Hindlimb muscle (tissue), 1 donor: ENCODE measurements around the gene NOC2L. TPM values are rescaled to one million over a fixed set of nuclear protein-coding genes. Genes with fewer than 3 reads are reported as not detected.
A peak's percentile ranks its signal among the peaks of the same experiment; 100 is the strongest.

Experiments
- DNase-seq: peaks from one replicate; pipeline ENCODE4 v3.0.0-alpha.2; 2013
- polyA plus RNA-seq: library from polyadenylated mRNA; unstranded; fragments of 120-200 nt; gene quantifications from one replicate; pipeline ENCODE4 v1.2.1, GENCODE V29; 2013; ENCODE audit not compliant: insufficient read length

NOC2L gene
- polyA plus RNA-seq, 1 donor = 48.2 TPM

GRCh38 chr1:941015-941587 lies 18.0 kb downstream of the NOC2L start:
- DNase-seq = no peak

DNA sequence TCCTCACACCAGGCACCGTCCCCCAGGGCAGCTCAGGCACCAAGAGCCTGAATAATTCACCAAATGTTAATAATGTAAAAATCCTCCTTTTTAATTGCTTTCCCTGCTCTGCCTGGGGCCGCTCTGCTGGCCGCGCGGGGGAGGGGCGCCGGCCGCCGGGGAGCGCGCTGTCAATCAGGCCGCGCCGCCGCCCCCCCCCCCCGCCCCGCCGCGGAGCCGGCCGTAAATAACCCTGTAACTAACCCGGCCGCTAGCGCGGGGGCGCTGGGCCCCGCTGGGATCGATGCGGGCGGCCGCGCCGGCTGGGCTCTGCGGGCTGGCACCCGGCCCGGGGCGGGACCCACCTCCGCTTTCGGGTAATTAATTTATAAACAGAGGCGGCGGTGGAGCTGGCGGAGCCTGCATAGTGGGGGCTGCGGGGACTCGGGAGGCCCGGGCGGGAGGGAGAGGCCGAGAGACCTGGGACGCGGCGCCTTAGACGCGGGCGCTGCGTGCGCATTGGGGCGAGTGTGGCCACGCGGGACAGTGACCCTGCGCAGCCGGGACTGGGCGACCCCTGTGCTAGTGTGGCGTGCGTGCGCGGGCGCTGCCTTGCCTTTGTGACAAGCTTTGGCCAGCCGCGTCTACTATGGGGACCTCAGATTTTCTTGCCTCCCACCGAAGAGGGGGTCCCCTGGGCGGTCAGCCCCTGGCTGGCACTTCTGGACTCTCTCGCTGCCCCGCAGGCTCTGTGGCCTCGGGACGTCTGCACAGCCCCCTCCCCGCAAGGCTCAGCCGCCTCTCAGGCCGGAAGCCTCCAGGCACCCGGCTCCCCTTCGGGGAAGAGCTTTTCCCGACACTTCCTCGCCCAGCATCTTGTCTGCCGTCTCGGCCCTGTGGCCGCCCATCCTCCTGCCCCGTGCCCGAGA lies 18.7 kb downstream of the NOC2L start:
- peak; percentile 69 for DNase-seq

- no peak for DNase-seq
Observed at GRCh38 chr1:939511-940106, 19.4 kb downstream of the NOC2L start.

GRCh38 chr1:938711-939489 lies 20.2 kb downstream of the NOC2L start:
- DNase-seq = no peak

DNA sequence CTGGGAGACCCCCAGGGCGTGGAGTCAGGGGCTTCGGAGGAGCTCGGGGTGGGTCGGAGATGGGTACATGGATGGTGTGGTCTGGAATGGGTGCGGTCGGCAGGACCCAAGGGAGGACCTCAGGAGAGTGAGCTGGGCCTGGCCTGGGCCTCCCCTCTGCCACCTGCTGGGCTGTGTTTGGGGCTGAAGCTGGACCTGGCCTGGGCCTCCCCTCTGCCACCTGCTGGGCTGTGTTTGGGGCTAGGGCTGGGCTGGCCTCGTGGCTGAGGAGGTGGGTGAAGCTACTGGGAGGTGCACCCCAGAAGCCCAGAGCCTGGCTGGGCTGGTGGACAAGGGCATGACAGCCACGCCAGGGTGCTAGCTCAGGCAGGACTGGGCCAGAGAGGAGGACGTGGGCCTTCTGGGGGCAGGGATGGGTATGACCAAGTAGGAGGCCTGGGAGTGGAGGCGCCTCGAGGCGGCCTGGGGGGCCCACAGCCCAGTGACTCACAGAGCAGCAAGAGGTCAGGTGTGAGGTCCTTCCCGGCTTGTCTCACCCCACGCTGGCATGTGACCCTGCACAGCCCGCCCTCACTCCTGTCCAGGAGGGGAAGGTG lies 20.9 kb downstream of the NOC2L start:
- DNase-seq = no peak

DNA sequence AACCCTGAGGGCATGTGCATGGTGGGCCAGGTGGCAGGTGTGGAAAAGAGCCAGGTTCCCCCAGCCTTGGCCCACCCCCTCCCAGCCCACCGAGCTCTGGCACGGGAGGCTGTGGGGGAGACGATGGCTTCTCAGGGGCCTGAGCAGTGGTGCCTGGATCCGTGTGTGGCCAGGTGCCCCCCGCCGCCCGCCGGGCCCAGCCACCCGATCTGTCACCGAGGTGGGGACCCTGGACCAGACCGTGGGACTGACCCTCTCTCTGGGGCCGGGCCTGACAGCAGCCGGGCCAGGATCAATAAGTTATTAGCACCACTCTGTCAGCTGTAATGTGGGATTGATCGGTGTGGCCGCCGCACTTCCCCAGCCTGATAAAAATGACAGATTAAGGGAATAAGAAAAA lies 21.5 kb downstream of the NOC2L start:
- no peak for DNase-seq

DNA sequence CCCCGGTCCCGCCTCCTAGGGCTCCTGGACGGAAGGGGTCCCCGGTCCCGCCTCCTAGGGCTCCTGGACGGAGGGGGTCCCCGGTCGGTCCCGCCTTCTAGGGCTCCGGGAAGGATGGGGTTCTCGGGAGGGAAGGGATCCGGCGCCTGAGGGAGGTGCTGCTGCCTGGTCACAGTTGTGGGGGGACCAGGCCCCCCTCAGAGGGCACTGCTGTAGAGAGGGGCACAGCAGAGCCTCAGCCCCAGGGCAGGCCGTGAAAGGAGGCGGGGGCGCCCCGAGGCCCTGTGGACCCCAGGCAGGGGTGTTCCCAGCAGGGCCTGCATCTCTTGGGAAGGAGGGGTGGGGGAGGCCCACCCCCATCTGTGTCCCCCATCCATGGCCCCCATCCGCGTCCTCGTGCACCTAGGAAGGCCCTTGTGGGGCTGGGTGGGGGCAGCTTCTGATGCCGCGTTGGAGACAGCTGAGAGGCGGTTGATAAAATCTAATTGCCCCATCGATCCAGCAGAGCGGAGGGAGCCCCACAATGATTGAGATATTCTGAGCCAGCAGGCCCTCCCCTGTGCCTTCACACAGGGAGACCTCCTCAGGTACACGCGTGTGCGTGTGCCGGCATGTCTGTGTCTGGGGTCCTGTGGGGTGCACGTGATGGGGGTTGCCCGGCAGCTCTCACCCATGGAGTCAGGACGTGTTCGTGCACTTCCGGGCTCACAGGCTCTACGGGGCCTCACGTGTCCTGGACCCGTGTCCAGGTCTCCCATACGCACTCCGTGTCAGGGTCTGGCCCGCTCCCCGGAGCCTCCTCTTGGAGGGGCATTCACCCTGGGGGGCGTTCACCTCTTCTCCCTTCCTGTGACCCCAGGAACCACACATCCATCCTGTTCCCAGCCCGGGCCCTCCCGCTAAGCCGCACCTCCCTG lies 22.4 kb downstream of the NOC2L start:
- no peak for DNase-seq

DNA sequence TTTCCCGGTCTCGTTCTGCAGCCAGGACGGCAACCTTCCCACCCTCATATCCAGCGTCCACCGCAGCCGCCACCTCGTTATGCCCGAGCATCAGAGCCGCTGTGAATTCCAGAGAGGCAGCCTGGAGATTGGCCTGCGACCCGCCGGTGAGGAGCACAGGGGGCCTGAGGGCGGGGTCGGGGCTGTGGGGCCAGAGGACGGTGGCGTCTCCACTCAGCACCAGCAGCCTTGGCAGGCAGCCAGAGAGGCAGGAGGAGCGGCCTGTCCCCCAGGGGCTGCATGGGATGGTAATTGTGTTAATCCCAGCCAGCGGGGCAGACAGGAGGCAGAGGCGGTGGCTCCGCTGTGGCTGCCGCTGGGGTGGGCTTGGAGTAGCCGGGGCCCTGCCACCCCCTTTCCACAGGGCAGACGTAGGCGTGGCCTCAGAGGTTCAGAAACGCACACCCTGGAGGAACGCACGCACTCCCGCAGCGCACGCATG lies 23.3 kb downstream of the NOC2L start:
- no peak for DNase-seq

DNA sequence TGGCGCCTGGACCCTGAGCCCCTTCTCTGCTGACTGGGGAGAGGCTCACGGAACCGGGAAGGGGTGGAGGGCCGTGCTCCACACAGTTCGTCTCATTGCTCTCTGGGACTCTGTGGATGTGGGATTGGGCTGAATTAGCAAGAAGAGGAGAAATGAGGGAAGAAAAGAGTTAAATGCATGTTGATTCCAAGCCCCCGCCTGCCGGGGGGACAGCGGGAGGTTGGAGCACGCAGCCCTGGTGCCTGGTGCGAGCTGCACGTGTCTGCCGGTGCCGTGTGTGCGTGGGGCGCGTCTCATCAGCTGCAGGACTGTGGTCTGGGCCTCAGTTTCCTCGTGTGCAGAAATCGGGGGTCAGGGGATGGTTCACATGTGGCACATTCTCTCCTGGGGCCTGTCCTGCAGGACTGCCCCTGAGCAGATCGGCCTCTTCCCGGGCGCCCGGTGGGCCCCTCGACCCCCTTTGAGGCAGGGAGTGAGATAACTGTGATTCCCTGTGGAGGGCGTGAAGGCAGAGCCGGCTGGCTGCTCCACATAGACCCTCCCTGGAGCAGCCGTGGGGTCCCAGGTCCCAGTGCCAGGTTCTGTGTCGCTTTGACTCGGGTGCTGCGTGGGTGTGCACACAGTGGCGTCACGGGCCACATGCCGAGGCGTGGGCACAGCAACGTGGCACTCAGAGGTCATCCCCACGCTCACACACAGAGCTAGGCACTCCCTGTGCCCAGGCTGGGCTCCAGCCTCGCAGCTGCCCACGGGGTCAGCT lies 23.9 kb downstream of the NOC2L start:
- no peak for DNase-seq

- no peak for DNase-seq
Observed at GRCh38 chr1:933603-933940, 25.5 kb downstream of the NOC2L start.

DNA sequence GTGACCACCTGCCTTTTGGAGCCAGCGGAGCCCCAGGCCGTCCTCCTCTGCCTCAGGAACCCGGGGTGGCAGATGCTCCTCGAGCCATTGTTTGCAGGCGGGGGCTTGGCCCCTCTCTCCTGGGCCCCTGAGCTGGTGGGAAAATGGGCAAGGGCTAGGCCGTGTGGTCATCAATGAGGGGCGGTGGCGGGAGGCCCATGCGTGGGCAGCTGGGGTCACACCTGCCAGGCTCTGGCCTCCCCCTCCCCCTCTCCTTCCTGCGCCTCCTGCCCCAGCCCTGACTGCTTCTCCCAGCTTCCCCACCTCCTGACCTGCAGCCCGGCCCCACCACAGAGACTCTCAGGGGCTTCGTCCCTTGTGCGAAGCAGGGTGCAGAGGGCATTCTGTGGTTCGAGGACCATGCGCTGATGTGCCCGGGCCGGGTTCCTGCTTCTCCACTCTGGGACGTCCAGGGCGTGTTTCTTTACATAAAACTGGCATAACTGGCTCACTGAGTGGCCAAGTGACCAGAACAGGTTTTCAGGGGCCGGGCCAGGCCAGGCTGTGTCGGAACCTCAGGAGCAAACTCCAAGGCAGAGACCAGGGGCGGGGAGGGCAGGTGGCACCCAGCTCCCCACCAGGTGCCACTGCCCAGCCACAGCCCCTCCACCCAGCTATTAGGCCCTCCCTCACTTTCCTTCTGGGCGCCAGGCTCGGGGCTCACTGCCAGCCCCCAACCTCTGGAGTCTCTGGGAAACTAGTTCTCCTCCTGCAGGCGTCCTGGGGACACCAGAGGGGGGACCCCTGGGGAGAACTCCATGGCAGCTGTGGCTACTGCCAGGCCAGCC lies 26.1 kb downstream of the NOC2L start:
- DNase-seq = no peak

GRCh38 chr1:932173-932510 lies 26.9 kb downstream of the NOC2L start:
- no peak for DNase-seq

- no peak for DNase-seq
Observed at GRCh38 chr1:931380-932172, 27.5 kb downstream of the NOC2L start.

DNA sequence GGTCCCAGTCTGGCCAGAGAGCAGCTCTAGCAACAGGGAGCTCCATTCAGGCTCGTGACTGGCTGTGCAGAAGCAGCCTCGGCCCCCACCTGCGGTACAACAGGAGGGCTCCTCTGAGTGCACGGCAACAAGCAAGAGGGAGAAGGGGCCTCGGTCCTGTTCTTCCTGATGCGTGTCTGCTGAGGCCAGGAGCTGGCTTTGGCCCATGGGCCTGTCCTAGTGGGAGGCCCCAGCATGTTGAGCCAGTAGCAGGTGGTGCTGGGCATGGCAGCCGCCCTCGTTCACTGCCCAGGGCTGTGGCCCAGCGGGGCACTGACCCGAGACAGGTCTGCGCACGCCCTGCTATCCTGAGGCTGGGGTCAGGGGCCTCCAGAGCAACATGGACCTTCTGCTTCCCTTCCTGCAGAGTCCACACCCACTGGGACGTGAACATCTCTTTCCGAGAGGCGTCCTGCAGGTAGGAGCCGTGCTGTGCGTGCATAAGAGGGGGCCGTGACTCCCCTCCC lies 28.4 kb downstream of the NOC2L start:
- no peak for DNase-seq

DNA sequence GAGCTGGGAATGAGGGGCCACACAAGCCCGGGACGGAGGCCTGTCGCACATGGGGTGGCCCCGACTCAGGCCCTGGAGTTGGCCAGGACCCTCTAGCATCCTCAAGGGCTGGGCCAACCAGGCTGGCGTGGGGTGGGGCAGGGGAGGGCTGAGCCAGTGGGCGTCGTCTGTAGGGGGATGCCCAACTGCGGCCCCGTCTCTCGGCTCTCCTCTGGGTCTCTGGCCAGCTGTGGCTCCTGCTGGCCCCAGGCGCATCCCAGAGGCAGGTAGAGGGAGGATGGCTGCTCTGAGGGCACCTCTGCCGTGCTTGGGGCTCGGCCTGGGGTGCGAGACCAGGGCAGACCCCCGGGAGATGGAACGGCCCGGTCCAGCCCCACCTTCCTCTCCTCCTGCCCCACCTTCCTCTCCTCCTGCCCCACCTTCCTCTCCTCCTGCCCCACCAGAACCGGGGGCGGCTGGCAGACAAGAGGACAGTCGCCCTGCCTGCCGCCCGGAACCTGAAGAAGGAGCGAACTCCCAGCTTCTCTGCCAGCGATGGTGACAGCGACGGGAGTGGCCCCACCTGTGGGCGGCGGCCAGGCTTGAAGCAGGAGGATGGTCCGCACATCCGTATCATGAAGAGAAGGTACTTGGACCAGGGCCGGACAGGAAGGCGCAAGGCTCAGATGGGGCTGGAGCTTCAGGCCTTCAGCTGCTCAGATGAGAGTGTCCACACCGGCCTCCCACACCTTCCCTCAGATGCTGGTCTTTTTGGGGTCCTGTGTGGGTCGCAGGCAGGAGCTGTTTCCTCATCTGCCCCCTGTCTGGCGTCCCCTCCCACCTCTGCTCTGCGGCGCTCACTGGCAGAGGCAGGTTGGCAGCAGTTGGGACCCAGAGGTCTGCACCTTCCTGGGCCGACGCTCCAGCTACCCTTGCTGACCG lies 29.1 kb downstream of the NOC2L start:
- no peak for DNase-seq

- DNase-seq = no peak
Observed at GRCh38 chr1:928825-929661, 30.0 kb downstream of the NOC2L start.

- DNase-seq = no peak
Observed at GRCh38 chr1:927748-928147, 31.3 kb downstream of the NOC2L start.
